ENCODE data around the gene TPPP2.

GRCh38 chr14:21068521-21069387 is 38.7 kb downstream of the TPPP2 start:
- TF ChIP-seq CTCF (IDR thresholded peaks at IDR 0.05) (peak; percentile 68), ZFX (IDR thresholded peaks at IDR 0.05; ENCODE audit: borderline replicate concordance) (no peak)
